ENCODE results near the gene SLC22A7. TPM values are rescaled to one million over a fixed set of nuclear protein-coding genes. Genes with fewer than 3 reads are reported as not detected.

The SLC22A7 gene
- total and polyA plus RNA-seq, 2 experiments from 2014 or later, result 0.31 TPM; not detected in 1

- TF ChIP-seq, protein P1, sequence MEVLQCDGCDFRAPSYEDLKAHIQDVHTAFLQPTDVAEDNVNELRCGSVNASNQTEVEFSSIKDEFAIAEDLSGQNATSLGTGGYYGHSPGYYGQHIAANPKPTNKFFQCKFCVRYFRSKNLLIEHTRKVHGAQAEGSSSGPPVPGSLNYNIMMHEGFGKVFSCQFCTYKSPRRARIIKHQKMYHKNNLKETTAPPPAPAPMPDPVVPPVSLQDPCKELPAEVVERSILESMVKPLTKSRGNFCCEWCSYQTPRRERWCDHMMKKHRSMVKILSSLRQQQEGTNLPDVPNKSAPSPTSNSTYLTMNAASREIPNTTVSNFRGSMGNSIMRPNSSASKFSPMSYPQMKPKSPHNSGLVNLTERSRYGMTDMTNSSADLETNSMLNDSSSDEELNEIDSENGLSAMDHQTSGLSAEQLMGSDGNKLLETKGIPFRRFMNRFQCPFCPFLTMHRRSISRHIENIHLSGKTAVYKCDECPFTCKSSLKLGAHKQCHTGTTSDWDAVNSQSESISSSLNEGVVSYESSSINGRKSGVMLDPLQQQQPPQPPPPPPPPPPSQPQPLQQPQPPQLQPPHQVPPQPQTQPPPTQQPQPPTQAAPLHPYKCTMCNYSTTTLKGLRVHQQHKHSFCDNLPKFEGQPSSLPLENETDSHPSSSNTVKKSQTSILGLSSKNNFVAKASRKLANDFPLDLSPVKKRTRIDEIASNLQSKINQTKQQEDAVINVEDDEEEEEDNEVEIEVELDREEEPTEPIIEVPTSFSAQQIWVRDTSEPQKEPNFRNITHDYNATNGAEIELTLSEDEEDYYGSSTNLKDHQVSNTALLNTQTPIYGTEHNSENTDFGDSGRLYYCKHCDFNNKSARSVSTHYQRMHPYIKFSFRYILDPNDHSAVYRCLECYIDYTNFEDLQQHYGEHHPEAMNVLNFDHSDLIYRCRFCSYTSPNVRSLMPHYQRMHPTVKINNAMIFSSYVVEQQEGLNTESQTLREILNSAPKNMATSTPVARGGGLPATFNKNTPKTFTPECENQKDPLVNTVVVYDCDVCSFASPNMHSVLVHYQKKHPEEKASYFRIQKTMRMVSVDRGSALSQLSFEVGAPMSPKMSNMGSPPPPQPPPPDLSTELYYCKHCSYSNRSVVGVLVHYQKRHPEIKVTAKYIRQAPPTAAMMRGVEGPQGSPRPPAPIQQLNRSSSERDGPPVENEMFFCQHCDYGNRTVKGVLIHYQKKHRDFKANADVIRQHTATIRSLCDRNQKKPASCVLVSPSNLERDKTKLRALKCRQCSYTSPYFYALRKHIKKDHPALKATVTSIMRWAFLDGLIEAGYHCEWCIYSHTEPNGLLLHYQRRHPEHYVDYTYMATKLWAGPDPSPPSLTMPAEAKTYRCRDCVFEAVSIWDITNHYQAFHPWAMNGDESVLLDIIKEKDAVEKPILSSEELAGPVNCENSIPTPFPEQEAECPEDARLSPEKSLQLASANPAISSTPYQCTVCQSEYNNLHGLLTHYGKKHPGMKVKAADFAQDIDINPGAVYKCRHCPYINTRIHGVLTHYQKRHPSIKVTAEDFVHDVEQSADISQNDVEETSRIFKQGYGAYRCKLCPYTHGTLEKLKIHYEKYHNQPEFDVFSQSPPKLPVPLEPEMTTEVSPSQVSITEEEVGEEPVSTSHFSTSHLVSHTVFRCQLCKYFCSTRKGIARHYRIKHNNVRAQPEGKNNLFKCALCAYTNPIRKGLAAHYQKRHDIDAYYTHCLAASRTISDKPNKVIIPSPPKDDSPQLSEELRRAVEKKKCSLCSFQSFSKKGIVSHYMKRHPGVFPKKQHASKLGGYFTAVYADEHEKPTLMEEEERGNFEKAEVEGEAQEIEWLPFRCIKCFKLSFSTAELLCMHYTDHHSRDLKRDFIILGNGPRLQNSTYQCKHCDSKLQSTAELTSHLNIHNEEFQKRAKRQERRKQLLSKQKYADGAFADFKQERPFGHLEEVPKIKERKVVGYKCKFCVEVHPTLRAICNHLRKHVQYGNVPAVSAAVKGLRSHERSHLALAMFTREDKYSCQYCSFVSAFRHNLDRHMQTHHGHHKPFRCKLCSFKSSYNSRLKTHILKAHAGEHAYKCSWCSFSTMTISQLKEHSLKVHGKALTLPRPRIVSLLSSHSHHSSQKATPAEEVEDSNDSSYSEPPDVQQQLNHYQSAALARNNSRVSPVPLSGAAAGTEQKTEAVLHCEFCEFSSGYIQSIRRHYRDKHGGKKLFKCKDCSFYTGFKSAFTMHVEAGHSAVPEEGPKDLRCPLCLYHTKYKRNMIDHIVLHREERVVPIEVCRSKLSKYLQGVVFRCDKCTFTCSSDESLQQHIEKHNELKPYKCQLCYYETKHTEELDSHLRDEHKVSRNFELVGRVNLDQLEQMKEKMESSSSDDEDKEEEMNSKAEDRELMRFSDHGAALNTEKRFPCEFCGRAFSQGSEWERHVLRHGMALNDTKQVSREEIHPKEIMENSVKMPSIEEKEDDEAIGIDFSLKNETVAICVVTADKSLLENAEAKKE (CRISPR knock-in tag; IDR thresholded peaks at IDR 0.05), result no peak
- TF ChIP-seq ZNF331 (CRISPR knock-in tag; IDR thresholded peaks at IDR 0.05; ENCODE audit: low read depth) (no peak), ZNF114 (CRISPR knock-in tag; IDR thresholded peaks at IDR 0.05) (no peak), STAT1 (IDR thresholded peaks at IDR 0.05; ENCODE audit: unreplicated experiment) (no peak), CREB1 (CRISPR knock-in tag; IDR thresholded peaks at IDR 0.05; ENCODE audit: low read depth) (no peak), POLR2AphosphoS5 (IDR thresholded peaks at IDR 0.05; ENCODE audit: low read depth) (no peak), EZH2phosphoT487 (IDR thresholded peaks at IDR 0.05; ENCODE audit: unreplicated experiment) (no peak), CTCF (conservative IDR thresholded peaks at IDR 0.05; ENCODE audit: low read depth in 2 of 2) (no peak), JUNB (IDR thresholded peaks at IDR 0.05; ENCODE audit: unreplicated experiment) (no peak), EZH2 (IDR thresholded peaks at IDR 0.05; ENCODE audit: low read depth, unreplicated experiment) (no peak)
- TF ChIP-seq, protein P2, sequence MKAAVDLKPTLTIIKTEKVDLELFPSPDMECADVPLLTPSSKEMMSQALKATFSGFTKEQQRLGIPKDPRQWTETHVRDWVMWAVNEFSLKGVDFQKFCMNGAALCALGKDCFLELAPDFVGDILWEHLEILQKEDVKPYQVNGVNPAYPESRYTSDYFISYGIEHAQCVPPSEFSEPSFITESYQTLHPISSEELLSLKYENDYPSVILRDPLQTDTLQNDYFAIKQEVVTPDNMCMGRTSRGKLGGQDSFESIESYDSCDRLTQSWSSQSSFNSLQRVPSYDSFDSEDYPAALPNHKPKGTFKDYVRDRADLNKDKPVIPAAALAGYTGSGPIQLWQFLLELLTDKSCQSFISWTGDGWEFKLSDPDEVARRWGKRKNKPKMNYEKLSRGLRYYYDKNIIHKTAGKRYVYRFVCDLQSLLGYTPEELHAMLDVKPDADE (IDR thresholded peaks at IDR 0.05), result no peak
Observed at GRCh38 chr6:43287717-43288679, 10.1 kb upstream of the SLC22A7 start (continued).
